ENCODE results near the gene CNTN5.

CNTN5 gene

DNA sequence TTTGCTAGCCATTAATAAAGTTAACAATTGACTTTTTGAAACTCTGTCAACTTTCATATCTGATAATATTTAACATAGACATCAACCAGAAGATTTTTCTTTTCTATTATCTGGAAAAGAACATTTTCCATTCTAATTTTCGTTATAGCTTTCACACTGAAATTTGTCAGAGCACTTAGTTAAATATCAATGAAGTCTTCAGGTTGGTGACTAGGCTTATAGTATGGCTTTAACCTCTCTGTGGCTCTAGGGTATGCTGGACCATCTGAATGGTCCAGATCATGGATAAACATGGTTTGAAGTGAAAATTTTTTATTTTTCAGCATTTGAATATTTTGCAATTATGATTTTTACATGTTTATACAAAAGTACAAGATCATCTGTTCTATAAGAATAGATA, 548.1 kb downstream of the CNTN5 start:
- Histone ChIP-seq H3K4me3 (no peak overlapping the region), H4K20me1 (no peaks in the 10 kb centered on the region), H3K36me3 (no peaks in the 10 kb centered on the region), H3K27me3 (no peaks in the 10 kb centered on the region), H3K4me1 (no peaks in the 10 kb centered on the region), H3K4me2 (no peak overlapping the region), H3K9me3 (replicated peaks in 1 of 11) (no peaks in the 10 kb centered on the region), H3K9ac (no peak overlapping the region), H3K27ac (no peak overlapping the region)
- no peak for TF ChIP-seq Cebpa-rat (IDR thresholded peaks at IDR 0.05)

- Histone ChIP-seq H3K4me1 (no peaks in the 10 kb centered on the region), H3K9me3 (replicated peaks in 1 of 11) (no peaks in the 10 kb centered on the region), H3K36me3 (no peaks in the 10 kb centered on the region), H3K4me2 (no peak overlapping the region), H3K9ac (no peak overlapping the region), H3K27ac (no peak overlapping the region), H3K27me3 (no peaks in the 10 kb centered on the region), H3K4me3 (no peak overlapping the region), H4K20me1 (no peaks in the 10 kb centered on the region)
- no peak for TF ChIP-seq Cebpa-rat (IDR thresholded peaks at IDR 0.05)
These were observed 550.3 kb downstream of the CNTN5 start for GRCh38 chr11:99571094-99571493.

DNA sequence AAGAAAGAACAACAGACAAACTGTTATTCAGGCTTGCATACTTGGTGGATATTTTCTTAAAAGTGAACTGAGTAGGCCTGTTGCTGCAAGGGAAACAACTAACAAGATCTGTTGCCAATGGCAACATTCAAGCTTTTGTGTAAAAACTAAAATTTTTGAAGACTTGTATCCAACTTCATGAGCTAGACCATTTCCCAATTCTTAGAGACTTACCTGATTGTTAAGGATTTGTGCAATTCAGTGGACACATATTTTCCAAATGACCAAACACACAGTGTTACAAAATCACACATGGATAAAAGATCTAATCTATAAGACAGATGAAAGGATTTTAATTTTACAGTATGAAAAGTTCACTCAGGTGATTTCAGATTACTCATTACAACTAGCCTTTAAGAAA, 564.1 kb downstream of the CNTN5 start:
- H3K36me3 ChIP-seq, result no peaks in the 10 kb centered on the region
- no peak overlapping the region for H3K27ac ChIP-seq
- H4K20me1 ChIP-seq, result no peaks in the 10 kb centered on the region
- H3K4me1 ChIP-seq, result no peaks in the 10 kb centered on the region
- H3K9ac ChIP-seq, result no peak overlapping the region
- H3K4me3 ChIP-seq, result no peak overlapping the region
- H3K4me2 ChIP-seq, result no peak overlapping the region
- TF ChIP-seq Cebpa-rat (IDR thresholded peaks at IDR 0.05), result no peak
- H3K27me3 ChIP-seq, result no peaks in the 10 kb centered on the region
- H3K9me3 ChIP-seq (replicated peaks in 1 of 11), result peaks cover 0 to 10% (median 6%) of the 10 kb centered on the region in 11 experiments; a peak in 7 of 22 replicates

GRCh38 chr11:99585606-99586005, 564.9 kb downstream of the CNTN5 start:
- Histone ChIP-seq H3K4me3 (no peak overlapping the region), H3K4me2 (no peak overlapping the region), H3K9ac (no peak overlapping the region)

DNA sequence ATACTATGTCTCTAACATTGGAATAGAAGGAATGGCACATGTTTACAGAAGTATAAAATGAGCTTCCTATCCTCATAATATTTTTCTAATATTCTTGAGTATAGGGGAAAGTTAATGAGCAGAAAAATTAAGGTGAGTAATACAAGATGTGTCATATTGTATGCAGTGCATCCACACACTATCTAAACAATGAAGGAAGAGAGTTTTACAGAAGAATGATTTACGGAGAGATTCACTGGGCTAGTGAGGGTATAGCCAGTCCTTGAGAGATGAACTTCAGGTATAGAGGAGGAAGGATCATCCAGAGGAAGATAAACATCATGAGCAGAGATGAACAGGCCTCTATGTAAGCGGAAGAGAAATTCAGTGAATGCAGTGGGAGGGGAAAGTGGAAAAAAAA, 569.0 kb downstream of the CNTN5 start:
- Histone ChIP-seq H3K27me3 (no peaks in the 10 kb centered on the region), H3K4me2 (no peak overlapping the region), H3K9me3 (replicated peaks in 1 of 11) (no peaks in the 10 kb centered on the region), H3K4me3 (no peak overlapping the region), H3K4me1 (peaks cover 0 to 14% (median 0%) of the 10 kb centered on the region in 10 experiments; a peak in 4 of 20 replicates), H3K9ac (no peak overlapping the region), H4K20me1 (no peaks in the 10 kb centered on the region), H3K36me3 (no peaks in the 10 kb centered on the region), H3K27ac (no peak overlapping the region)
- TF ChIP-seq Cebpa-rat (IDR thresholded peaks at IDR 0.05), result no peak

More at GRCh38 chr11:99585606-99586005, 564.9 kb downstream of the CNTN5 start:
- Histone ChIP-seq H3K27ac (no peak overlapping the region), H3K36me3 (no peaks in the 10 kb centered on the region), H3K27me3 (no peaks in the 10 kb centered on the region), H3K4me1 (no peaks in the 10 kb centered on the region), H4K20me1 (no peaks in the 10 kb centered on the region), H3K9me3 (replicated peaks in 1 of 11) (peaks cover 0 to 10% (median 6%) of the 10 kb centered on the region in 11 experiments; a peak in 7 of 22 replicates)
- TF ChIP-seq Cebpa-rat (IDR thresholded peaks at IDR 0.05), result no peak

DNA sequence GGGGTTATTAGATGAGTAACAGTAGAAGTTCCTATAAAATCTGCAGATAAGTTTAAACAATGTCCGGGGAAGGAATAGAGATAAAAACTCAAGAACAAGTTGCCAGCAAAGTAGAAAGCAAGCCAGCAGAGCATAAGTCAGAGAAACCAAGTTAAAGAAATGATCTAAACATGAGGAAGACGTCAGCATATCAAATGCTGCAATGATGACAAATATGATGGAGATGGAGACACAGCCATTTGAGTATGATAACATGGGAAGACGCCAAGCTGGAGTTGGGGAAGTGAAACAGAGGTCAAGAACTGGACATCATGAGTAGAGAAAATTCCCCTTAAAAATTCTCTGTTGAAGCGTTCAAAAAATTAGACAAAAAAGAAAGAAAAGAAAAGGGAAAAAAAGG, 571.5 kb downstream of the CNTN5 start:
- H3K36me3 ChIP-seq, result no peaks in the 10 kb centered on the region
- no peak overlapping the region for H3K27ac ChIP-seq
- H3K4me1 ChIP-seq, result peaks cover 0 to 14% (median 0%) of the 10 kb centered on the region in 10 experiments; a peak in 4 of 20 replicates
- no peaks in the 10 kb centered on the region for H3K9me3 ChIP-seq (replicated peaks in 1 of 11)
- H3K4me3 ChIP-seq, result no peak overlapping the region
- H4K20me1 ChIP-seq, result no peaks in the 10 kb centered on the region
- no peak for TF ChIP-seq Cebpa-rat (IDR thresholded peaks at IDR 0.05)
- H3K27me3 ChIP-seq, result no peaks in the 10 kb centered on the region
- no peak overlapping the region for H3K9ac ChIP-seq
- 0 out of 22 replicates have a peak overlapping the region, but pooled peaks of 1 of the 11 experiments have one; percentile 3 for H3K4me2 ChIP-seq

DNA sequence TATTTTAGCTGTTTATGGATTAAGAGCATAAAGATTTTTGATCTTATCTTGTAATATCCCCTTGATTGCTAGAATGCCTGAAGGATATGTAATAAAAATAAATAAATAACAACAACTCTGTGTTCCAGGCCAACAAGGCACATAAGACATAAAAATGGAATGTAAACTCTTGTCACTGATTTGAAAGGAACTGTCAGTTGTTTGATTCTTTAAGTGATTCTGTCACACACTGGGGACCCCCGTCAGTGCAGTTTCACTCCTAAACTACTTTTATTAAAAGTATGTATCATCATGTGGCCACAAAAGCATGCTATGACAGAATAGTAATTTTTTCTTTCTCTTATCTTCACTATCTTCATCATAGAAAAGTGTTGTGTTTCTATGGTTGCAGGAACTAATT, 572.4 kb downstream of the CNTN5 start:
- H4K20me1 ChIP-seq, result no peaks in the 10 kb centered on the region
- H3K36me3 ChIP-seq, result no peaks in the 10 kb centered on the region
- no peak overlapping the region for H3K4me3 ChIP-seq
- H3K9ac ChIP-seq, result no peak overlapping the region
- H3K9me3 ChIP-seq (replicated peaks in 1 of 11), result no peaks in the 10 kb centered on the region
- H3K27ac ChIP-seq, result no peak overlapping the region
- peaks cover 0 to 14% (median 0%) of the 10 kb centered on the region in 10 experiments; a peak in 4 of 20 replicates for H3K4me1 ChIP-seq
- H3K4me2 ChIP-seq, result peak overlapping the region in 2 of 11 experiments; percentile 14 to 30; a peak in 3 of 22 replicates
- TF ChIP-seq Cebpa-rat (IDR thresholded peaks at IDR 0.05), result no peak
- H3K27me3 ChIP-seq, result no peaks in the 10 kb centered on the region

DNA sequence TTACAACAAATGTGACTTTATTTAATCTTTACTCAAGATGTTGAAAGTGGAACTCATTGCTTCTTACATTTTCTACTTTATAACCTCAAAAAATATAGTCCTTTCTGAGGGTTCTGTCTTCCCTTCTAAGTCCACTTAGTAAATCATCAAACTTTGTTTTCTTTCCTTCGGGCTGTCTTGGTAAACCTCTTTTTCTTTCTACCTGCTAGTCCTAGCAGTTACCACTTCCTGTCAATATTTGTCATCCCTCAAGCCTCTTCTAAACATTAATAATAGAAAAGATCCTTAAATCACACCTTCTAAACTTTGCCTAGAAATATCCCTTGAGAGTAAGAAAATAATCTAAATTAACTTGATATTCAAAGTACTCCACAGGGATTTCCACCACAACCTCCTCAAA, 580.4 kb downstream of the CNTN5 start:
- Histone ChIP-seq H3K27ac (no peak overlapping the region), H4K20me1 (no peaks in the 10 kb centered on the region), H3K9ac (no peak overlapping the region), H3K27me3 (no peaks in the 10 kb centered on the region), H3K4me3 (no peak overlapping the region), H3K4me1 (no peaks in the 10 kb centered on the region), H3K36me3 (no peaks in the 10 kb centered on the region), H3K9me3 (replicated peaks in 1 of 11) (no peaks in the 10 kb centered on the region), H3K4me2 (no peak overlapping the region)
- TF ChIP-seq Cebpa-rat (IDR thresholded peaks at IDR 0.05), result no peak

DNA sequence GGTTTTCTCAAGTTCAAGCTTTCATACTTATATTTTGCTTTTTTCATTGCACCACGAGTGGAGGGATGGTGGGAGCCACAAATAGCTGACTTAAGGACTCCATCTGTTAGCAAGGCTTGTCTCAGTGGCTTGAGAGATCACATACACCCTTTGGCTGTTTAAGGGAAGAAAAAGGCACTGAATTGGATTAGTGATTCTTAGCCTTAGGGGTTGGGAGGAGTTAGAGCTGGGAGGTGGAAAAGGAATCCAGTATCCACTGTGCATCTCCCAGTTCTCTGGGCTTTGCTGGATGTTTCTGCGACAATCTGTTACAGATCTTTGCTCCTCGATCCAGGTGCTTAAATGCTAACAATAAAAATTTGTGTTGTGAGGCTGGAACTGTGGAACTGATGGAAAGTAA, 593.6 kb downstream of the CNTN5 start:
- Histone ChIP-seq H3K27ac (no peak overlapping the region), H3K4me1 (no peaks in the 10 kb centered on the region), H3K9me3 (replicated peaks in 1 of 11) (no peaks in the 10 kb centered on the region), H3K36me3 (no peaks in the 10 kb centered on the region), H3K9ac (no peak overlapping the region), H3K4me3 (no peak overlapping the region), H3K27me3 (no peaks in the 10 kb centered on the region), H4K20me1 (no peaks in the 10 kb centered on the region), H3K4me2 (no peak overlapping the region)
- no peak for TF ChIP-seq Cebpa-rat (IDR thresholded peaks at IDR 0.05)

- Histone ChIP-seq H3K27me3 (no peaks in the 10 kb centered on the region), H3K9ac (no peak overlapping the region), H3K9me3 (replicated peaks in 1 of 11) (no peaks in the 10 kb centered on the region), H3K27ac (no peak overlapping the region), H4K20me1 (no peaks in the 10 kb centered on the region), H3K4me3 (no peak overlapping the region), H3K36me3 (no peaks in the 10 kb centered on the region), H3K4me1 (peaks cover 0 to 39% (median 14%) of the 10 kb centered on the region in 10 experiments; a peak in 13 of 20 replicates), H3K4me2 (no peak overlapping the region)
- TF ChIP-seq Cebpa-rat (IDR thresholded peaks at IDR 0.05), result no peak
These were observed 609.9 kb downstream of the CNTN5 start for GRCh38 chr11:99630629-99631028.
